IMR-90 (cell line): Measurements from ENCODE around the gene DDX31.

Source experiments
- BHLHE40 ChIP-seq: fragments of 150-350 bp; IDR thresholded peaks from 2 replicates; pipeline ENCODE4 v1.6.1; 2016; ENCODE audit warnings: mild to moderate bottlenecking, low read depth, low read length
- CEBPB ChIP-seq: IDR thresholded peaks from 2 replicates; pipeline ENCODE4 v1.6.1; 2012; ENCODE audit warnings: low read depth, low read length, improper control_type of control experiment
- CTCF ChIP-seq: conservative IDR thresholded peaks from 2 replicates; pipeline ENCODE4 v1.5.1; 2012; ENCODE audit warnings: mild to moderate bottlenecking, low read depth, low read length, improper control_type of control experiment
- ELK1 ChIP-seq: fragments of 150-350 bp; IDR thresholded peaks from 2 replicates; pipeline ENCODE4 v1.6.1; 2016; ENCODE audit warnings: low read depth, mild to moderate bottlenecking, low read length, moderate library complexity, borderline replicate concordance
- FOS ChIP-seq: fragments of 150-350 bp; IDR thresholded peaks from 2 replicates; pipeline ENCODE4 v1.6.1; 2016; ENCODE audit warnings: low read depth, low read length
- MAFK ChIP-seq: IDR thresholded peaks from 2 replicates; pipeline ENCODE4 v1.6.1; 2012; ENCODE audit warnings: low read depth, low read length, improper control_type of control experiment
- MXI1 ChIP-seq: IDR thresholded peaks from 2 replicates; pipeline ENCODE4 v1.6.1; 2012; ENCODE audit warnings: low read depth, mild to moderate bottlenecking, low read length, moderate library complexity, borderline replicate concordance
- POLR2A ChIP-seq: IDR thresholded peaks from 2 replicates; pipeline ENCODE4 v1.6.1; 2012; ENCODE audit warnings: mild to moderate bottlenecking, low read depth, low read length
- RCOR1 ChIP-seq: IDR thresholded peaks from 2 replicates; pipeline ENCODE4 v1.6.1; 2012; ENCODE audit warnings: mild to moderate bottlenecking, low read length, improper control_type of control experiment; ENCODE audit not compliant: insufficient replicate concordance
- SMC3 ChIP-seq: fragments of 150-350 bp; IDR thresholded peaks from 2 replicates; pipeline ENCODE4 v1.6.1; 2016; ENCODE audit warnings: low read depth, mild to moderate bottlenecking, antibody characterized with exemption, low read length, moderate library complexity
- USF2 ChIP-seq: fragments of 150-350 bp; IDR thresholded peaks from 2 replicates; pipeline ENCODE4 v1.6.1; 2017; ENCODE audit warnings: mild to moderate bottlenecking, antibody characterized with exemption, low read length, low read depth

- no peak for TF ChIP-seq CTCF
- TF ChIP-seq ELK1 = no peak
- no peak for TF ChIP-seq MAFK
- no peak for TF ChIP-seq RCOR1
- TF ChIP-seq MXI1 = no peak
- TF ChIP-seq POLR2A = no peak
- TF ChIP-seq CEBPB = no peak
- no peak for TF ChIP-seq SMC3
- TF ChIP-seq FOS = no peak
- TF ChIP-seq BHLHE40 = no peak
- TF ChIP-seq USF2 = no peak
Measured at GRCh38 chr9:132605387-132605786, 64.4 kb downstream of the DDX31 start.
